Subcutaneous adipose tissue (tissue), 4 donors: Measurements from ENCODE around the gene CSAD. TPM values are rescaled to one million over a fixed set of nuclear protein-coding genes. Genes with fewer than 3 reads are reported as not detected.

Experiments
- total RNA-seq, 4 donors: library from RNA; depleted of rRNA; stranded (reverse); fragments of >200 nt; gene quantifications; one replicate each; pipeline ENCODE4 v1.1.0, GENCODE V29; 2016
- TF ChIP-seq, protein P1 (sequence below): fragments of 450-650 bp; IDR thresholded peaks from one replicate; pipeline ENCODE4 v1.5.1; 2016; ENCODE audit warnings: low read depth, mild to moderate bottlenecking, control low read depth, antibody characterized with exemption, moderate library complexity

The CSAD gene, protein sequence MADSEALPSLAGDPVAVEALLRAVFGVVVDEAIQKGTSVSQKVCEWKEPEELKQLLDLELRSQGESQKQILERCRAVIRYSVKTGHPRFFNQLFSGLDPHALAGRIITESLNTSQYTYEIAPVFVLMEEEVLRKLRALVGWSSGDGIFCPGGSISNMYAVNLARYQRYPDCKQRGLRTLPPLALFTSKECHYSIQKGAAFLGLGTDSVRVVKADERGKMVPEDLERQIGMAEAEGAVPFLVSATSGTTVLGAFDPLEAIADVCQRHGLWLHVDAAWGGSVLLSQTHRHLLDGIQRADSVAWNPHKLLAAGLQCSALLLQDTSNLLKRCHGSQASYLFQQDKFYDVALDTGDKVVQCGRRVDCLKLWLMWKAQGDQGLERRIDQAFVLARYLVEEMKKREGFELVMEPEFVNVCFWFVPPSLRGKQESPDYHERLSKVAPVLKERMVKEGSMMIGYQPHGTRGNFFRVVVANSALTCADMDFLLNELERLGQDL
- 100 to 1,000 TPM in 2 of 4 donors, 10 to 100 TPM in 2; 63.7 to 215 (median 101) TPM for total RNA-seq

DNA sequence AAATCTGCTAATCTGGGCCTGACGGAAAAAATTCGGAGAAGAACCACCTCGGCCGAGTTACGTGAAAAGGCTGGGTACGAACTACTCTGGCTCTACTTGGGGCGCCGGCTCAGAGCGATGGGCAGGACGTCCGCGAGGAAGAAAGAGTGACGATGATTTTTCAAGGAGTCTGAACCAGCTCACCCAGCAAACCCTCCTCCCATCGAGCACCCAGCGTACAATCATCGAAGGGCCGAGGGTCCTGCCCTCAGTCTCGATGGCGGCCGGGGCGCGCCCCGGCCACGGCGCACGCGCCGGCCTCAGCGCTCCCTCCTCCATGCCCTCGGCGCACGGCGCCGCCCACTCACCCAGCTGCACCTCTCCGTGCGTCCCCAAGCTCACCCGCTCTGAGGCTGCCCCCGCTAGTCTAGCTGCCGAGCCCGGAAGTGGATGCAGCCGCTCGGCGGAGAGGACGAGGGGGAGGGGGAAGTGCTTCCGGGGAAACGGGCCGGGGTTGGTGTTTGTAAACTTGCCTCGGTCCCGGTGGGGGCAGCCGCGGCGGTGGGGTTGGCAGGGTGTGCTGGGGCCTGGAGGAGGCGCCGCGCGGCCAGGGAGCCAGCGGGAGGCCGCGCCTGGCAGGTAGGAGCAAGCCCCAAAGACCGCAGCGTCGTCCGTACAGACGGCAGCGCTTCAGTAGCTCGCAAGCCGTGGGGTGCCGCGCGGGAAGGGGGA lies at the start of gene CSAD, which contains the start of gene ZNF740:
TSS of gene CSAD (minus strand) at position 706 of the 711 bp plus-strand sequence. CDS start 7,455 bp downstream, outside the sequence.
TSS of gene ZNF740 (plus strand) at position 503 of the 711 bp plus-strand sequence. CDS start 1,262 bp downstream, outside the sequence.
- TF ChIP-seq, protein P1, sequence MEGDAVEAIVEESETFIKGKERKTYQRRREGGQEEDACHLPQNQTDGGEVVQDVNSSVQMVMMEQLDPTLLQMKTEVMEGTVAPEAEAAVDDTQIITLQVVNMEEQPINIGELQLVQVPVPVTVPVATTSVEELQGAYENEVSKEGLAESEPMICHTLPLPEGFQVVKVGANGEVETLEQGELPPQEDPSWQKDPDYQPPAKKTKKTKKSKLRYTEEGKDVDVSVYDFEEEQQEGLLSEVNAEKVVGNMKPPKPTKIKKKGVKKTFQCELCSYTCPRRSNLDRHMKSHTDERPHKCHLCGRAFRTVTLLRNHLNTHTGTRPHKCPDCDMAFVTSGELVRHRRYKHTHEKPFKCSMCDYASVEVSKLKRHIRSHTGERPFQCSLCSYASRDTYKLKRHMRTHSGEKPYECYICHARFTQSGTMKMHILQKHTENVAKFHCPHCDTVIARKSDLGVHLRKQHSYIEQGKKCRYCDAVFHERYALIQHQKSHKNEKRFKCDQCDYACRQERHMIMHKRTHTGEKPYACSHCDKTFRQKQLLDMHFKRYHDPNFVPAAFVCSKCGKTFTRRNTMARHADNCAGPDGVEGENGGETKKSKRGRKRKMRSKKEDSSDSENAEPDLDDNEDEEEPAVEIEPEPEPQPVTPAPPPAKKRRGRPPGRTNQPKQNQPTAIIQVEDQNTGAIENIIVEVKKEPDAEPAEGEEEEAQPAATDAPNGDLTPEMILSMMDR: no peak

DNA sequence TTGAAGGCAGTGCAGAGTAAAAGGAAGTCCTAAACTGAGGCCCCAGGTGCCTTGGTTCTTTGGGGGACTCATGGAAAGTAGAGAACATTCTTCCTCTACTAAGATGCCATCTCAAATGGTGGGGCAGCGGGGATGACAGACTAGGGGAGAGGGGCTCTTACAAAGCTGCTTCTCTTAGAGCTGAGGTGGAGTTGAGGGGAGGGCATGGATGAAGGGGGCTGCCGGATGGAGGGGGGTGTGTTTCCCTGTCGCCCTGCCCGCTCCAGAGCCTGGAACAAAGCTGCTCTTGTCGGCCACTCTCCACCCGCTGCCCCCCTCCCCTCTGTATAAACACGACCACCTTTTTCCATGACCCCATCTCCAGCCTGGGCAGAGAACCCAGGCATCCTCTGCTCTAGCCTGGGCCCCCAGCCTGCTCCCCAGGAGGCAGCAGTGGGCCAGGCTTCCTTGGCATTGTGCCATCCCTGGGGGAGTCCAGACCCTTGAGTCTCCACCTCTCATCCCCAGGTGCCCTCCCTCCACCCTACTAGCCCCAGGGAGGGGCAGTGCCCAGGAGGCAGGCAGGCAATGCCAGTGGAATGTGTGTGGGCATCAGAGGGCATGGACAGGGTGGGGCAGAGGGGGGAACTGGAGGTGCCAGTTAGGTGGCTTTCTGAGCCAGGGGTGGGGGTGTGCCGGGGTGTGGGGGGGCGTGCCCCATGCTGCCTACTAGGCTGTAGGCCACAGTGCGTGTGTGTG lies 49.6 kb upstream of the CSAD start:
- TF ChIP-seq, protein P1: no peak

DNA sequence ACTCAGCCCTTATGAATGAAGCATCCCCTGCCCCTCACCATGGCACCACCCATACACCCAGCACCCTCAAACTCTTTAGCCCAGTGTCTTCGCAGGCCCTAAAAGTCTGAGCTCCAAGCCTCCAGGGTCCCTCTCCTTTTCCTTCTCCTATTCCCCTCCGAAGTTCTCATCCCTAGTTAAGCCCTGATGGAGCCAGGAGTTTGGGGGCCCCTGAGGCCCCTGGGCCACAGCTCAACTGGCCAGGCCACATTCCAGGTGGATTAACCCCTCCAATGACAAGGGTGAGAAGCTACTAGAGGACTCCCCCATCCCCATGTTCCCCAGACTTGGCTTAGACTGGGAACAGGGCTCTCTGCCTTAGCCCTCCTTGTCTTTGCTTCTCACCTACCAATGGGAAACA lies 48.7 kb upstream of the CSAD start:
- TF ChIP-seq, protein P1: no peak

DNA sequence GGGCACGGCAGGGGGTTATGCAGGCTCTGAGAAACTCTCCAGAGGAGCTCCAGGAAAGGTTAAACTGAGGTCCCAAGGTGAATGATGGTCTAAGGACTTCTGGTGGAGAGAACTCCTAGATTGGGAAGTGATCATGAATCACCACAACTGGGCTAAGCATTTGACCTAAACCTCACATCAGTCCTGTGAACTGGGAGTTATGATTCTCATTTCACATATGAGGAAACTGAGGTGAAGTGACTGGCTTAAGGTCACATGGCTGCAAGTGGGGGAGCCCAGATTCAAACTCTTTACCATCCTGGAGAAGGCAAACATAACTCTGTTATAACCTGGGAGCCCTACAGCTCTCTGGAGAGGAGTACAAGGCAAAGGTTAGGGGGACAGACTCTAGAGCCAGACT lies 47.1 kb upstream of the CSAD start:
- TF ChIP-seq, protein P1: no peak

DNA sequence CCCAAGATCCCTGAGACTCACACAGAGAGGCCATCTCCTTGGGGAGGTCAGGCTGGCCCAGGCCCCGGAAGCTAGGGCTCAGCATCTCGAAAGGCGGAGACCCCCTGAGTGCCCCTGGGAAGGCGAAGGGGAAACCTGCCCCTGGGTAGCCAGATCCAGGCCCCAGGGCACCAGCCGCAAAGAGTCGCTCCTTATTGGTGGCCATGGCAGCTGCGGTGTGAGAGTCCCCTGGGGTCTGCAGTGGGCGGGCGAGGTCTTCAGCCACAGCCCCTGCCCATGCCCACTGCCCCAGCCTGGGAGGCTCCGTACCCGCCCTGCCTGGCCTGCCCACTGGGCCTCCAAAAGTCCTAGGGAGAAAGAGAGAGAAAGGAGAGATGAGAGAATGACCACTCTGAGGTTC lies 46.6 kb upstream of the CSAD start:
- TF ChIP-seq, protein P1: no peak

DNA sequence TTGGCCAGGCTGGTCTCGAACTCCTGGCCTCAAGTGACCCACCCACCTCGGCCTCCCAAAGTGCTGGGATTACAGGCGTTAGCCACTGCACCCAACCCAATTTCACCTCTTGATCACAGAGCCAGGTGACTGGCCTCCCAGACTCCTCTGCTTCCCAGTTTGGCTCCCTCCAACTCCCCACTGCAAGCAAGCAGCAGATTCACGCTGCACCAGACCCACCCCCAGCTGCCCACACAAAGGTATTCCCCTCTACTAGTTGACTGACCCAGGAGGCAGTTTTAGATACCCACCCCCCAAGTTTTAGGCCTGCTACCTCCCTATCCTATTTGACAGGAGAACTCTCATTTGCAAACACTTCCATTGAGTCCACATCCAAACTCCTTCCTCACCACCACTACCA lies 46.1 kb upstream of the CSAD start:
- TF ChIP-seq, protein P1: no peak
